GM23338 (cell line): Measurements from ENCODE around the gene EZR. TPM values are rescaled to one million over a fixed set of nuclear protein-coding genes. Genes with fewer than 3 reads are reported as not detected.

Experiments
- ATAC-seq: fragments of 200-7000 bp; cut with Tn5 transposase; 3 replicates; pipeline ENCODE4 v1.9.1; 2020
- DNase-seq: peaks from one replicate; pipeline ENCODE4 v3.0.0-alpha.2; 2015; ENCODE audit warnings: low spot score
- H2AFZ ChIP-seq: fragments of 200-600 bp; sonication (generic); 2 replicates; pipeline ENCODE4 v1.8.0; 2016; ENCODE audit warnings: antibody characterized with exemption, mild to moderate bottlenecking, moderate library complexity
- H3F3A ChIP-seq: fragments of 200-600 bp; sonication (generic); replicated peaks from 2 replicates; pipeline ENCODE4 v1.8.0; 2017; ENCODE audit warnings: antibody characterized with exemption, mixed run types, low read depth
- H3K27ac ChIP-seq: fragments of 200-600 bp; sonication (generic); 2 replicates; pipeline ENCODE4 v1.6.1; 2016; ENCODE audit warnings: low read depth
- H3K27me3 ChIP-seq: fragments of 200-600 bp; sonication (generic); 2 replicates; pipeline ENCODE4 v1.8.0; 2016; ENCODE audit warnings: mild to moderate bottlenecking, mixed run types, moderate library complexity; ENCODE audit not compliant: insufficient read depth
- H3K36me3 ChIP-seq: fragments of 200-600 bp; sonication (generic); 2 replicates; pipeline ENCODE4 v1.8.0; 2016; ENCODE audit warnings: mild to moderate bottlenecking; ENCODE audit not compliant: insufficient read depth
- H3K4me1 ChIP-seq: fragments of 200-600 bp; sonication (generic); 2 replicates; pipeline ENCODE4 v1.8.0; 2016; ENCODE audit warnings: mild to moderate bottlenecking, moderate library complexity; ENCODE audit not compliant: insufficient read depth
- H3K4me2 ChIP-seq: fragments of 200-600 bp; sonication (generic); 2 replicates; pipeline ENCODE4 v1.7.1; 2017; ENCODE audit warnings: mixed run types
- H3K4me3 ChIP-seq: fragments of 200-600 bp; sonication (generic); 2 replicates; pipeline ENCODE4 v1.6.1; 2016; ENCODE audit warnings: mixed run types
- H3K79me2 ChIP-seq: fragments of 200-600 bp; sonication (generic); replicated peaks from 2 replicates; pipeline ENCODE4 v1.8.0; 2017; ENCODE audit warnings: mild to moderate bottlenecking; ENCODE audit not compliant: insufficient read depth
- H3K9me2 ChIP-seq: fragments of 200-600 bp; sonication (generic); 2 replicates; pipeline ENCODE4 v1.8.0; 2017; ENCODE audit not compliant: insufficient read depth
- H4K20me1 ChIP-seq: fragments of 200-600 bp; sonication (generic); replicated peaks from 2 replicates; pipeline ENCODE4 v1.8.0; 2017; ENCODE audit warnings: mild to moderate bottlenecking; ENCODE audit not compliant: insufficient read depth
- H3K27ac Mint-ChIP-seq: 2 replicates; pipeline ENCODE4 v1.8.0; 2020; ENCODE audit warnings: inconsistent platforms, mild to moderate bottlenecking, moderate library complexity, mixed read lengths
- H3K27me3 Mint-ChIP-seq: 3 replicates; pipeline ENCODE4 v1.8.0; 2022; ENCODE audit warnings: low read depth, mild to moderate bottlenecking, moderate library complexity, mixed read lengths, inconsistent platforms; ENCODE audit not compliant: insufficient read depth, poor library complexity
- H3K36me3 Mint-ChIP-seq: 3 replicates; pipeline ENCODE4 v1.8.0; 2021; ENCODE audit warnings: low read depth, mild to moderate bottlenecking, inconsistent platforms, moderate library complexity, mixed read lengths
- H3K4me1 Mint-ChIP-seq: 3 replicates; pipeline ENCODE4 v1.8.0; 2020; ENCODE audit warnings: mild to moderate bottlenecking, inconsistent platforms, mixed read lengths
- H3K4me3 Mint-ChIP-seq: 3 replicates; pipeline ENCODE4 v1.8.0; 2021; ENCODE audit warnings: moderate library complexity, mild to moderate bottlenecking, inconsistent platforms, mixed read lengths
- H3K9me3 Mint-ChIP-seq: 3 replicates; pipeline ENCODE4 v1.8.0; 2020; ENCODE audit warnings: moderate library complexity, mild to moderate bottlenecking, inconsistent platforms, mixed read lengths
- CREB1 ChIP-seq: fragments of 250-450 bp; sonication (Bioruptor Pico); IDR thresholded peaks from 2 replicates; pipeline ENCODE4 v1.5.0; 2020; ENCODE audit warnings: low read depth, mild to moderate bottlenecking, moderate library complexity
- CTCF ChIP-seq, 2 experiments: fragments of 200-600 bp in 1 of 2; sonication (generic) in 1 of 2; conservative IDR thresholded peaks; 2 replicates each; pipeline versions ENCODE4 v1.5.1 to v1.6.1; 2016 to 2017; ENCODE audit warnings: antibody characterized with exemption in 2 of 2, low read depth in 2 of 2, mild to moderate bottlenecking in 2 of 2, moderate library complexity in 1 of 2
- EZH2 ChIP-seq: fragments of 200-600 bp; sonication (generic); IDR thresholded peaks from one replicate; pipeline ENCODE4 v1.8.0; 2017; ENCODE audit warnings: antibody characterized with exemption, mild to moderate bottlenecking, low read depth; ENCODE audit not compliant: unreplicated experiment
- JUNB ChIP-seq: IDR thresholded peaks from one replicate; pipeline ENCODE4 v1.6.1; 2016; ENCODE audit warnings: antibody characterized with exemption; ENCODE audit not compliant: unreplicated experiment
- POLR2AphosphoS5 ChIP-seq: IDR thresholded peaks from 2 replicates; pipeline ENCODE4 v1.6.1; 2016; ENCODE audit warnings: antibody characterized with exemption, low read depth
- REST ChIP-seq: IDR thresholded peaks from one replicate; pipeline ENCODE4 v1.6.1; 2018; ENCODE audit warnings: antibody characterized with exemption; ENCODE audit not compliant: unreplicated experiment
- STAT1 ChIP-seq: IDR thresholded peaks from one replicate; pipeline ENCODE4 v1.6.1; 2016; ENCODE audit warnings: antibody characterized with exemption; ENCODE audit not compliant: unreplicated experiment
- ZNF114 ChIP-seq: fragments of 250-450 bp; sonication (Bioruptor Pico); IDR thresholded peaks from 2 replicates; pipeline ENCODE4 v1.5.0; 2020; ENCODE audit warnings: mild to moderate bottlenecking, moderate library complexity
- ZNF331 ChIP-seq: fragments of 250-450 bp; sonication (Bioruptor Pico); IDR thresholded peaks from 2 replicates; pipeline ENCODE4 v1.5.0; 2020; ENCODE audit warnings: low read depth, mild to moderate bottlenecking, moderate library complexity
- ZNF462 ChIP-seq: fragments of 250-450 bp; sonication (Bioruptor Pico); IDR thresholded peaks from 2 replicates; pipeline ENCODE4 v1.5.0; 2020; ENCODE audit warnings: mild to moderate bottlenecking, moderate library complexity
- polyA plus RNA-seq: library from polyadenylated mRNA; unstranded; fragments of >200 nt; fragmentation: Nextera tagmentation; extraction: Ambion mirVana; gene quantifications from 2 replicates; pipeline ENCODE4 v1.2.1, GENCODE V29; 2016
- total RNA-seq: library from RNA; depleted of rRNA; stranded (reverse); fragments of >200 nt; shearing (Covaris generic); gene quantifications from 2 replicates; pipeline ENCODE4 v1.2.3, GENCODE V29; 2014

The EZR gene
- total and polyA plus RNA-seq, 2 experiments from 2014 or later: 199 to 208 TPM

GRCh38 chr6:158725704-158726103, 93.5 kb downstream of the EZR start (continued):
- TF ChIP-seq REST (no peak), CREB1 (CRISPR knock-in tag) (no peak), EZH2 (no peak), ZNF114 (CRISPR knock-in tag) (no peak), STAT1 (no peak)

GRCh38 chr6:158722176-158722729, 96.9 kb downstream of the EZR start:
- Histone ChIP-seq H4K20me1 (no peaks in the 10 kb centered on the region), H3K27me3 (no peaks in the 10 kb centered on the region), H3K4me2 (no peak overlapping the region), H3K27ac (no peak overlapping the region), H3K36me3 (no peaks in the 10 kb centered on the region), H3K4me1 (no peaks in the 10 kb centered on the region), H3K4me3 (no peak overlapping the region), H3K9me2 (no peaks in the 10 kb centered on the region), H2AFZ (no peak overlapping the region), H3F3A (no peaks in the 10 kb centered on the region), H3K79me2 (no peaks in the 10 kb centered on the region)
- DNase-seq: no peak
- H3K36me3 Mint-ChIP-seq: no peaks in the 10 kb centered on the region
- peaks cover 6% of the 10 kb centered on the region; the same call in 2 of the 3 replicates for H3K4me1 Mint-ChIP-seq
- H3K4me3 Mint-ChIP-seq: no peak overlapping the region
- no peaks in the 10 kb centered on the region for H3K9me3 Mint-ChIP-seq
- peaks cover 7% of the 10 kb centered on the region for H3K27me3 Mint-ChIP-seq
- ATAC-seq: no peak
- H3K27ac Mint-ChIP-seq: no peak overlapping the region
- TF ChIP-seq ZNF331 (CRISPR knock-in tag): no peak
- TF ChIP-seq JUNB: no peak
- no peak for TF ChIP-seq CTCF (conservative IDR thresholded peaks at IDR 0.05; ENCODE audit: low read depth in 2 of 2)
- no peak for TF ChIP-seq REST
- no peak for TF ChIP-seq POLR2AphosphoS5
- no peak for TF ChIP-seq CREB1 (CRISPR knock-in tag)
- no peak for TF ChIP-seq ZNF462 (CRISPR knock-in tag)
